ENCODE results near the gene OR13C3. TPM values are rescaled to one million over a fixed set of nuclear protein-coding genes. Genes with fewer than 3 reads are reported as not detected.

OR13C3 gene
- total RNA-seq, 2 donors from 2014 or later: not detected

DNA sequence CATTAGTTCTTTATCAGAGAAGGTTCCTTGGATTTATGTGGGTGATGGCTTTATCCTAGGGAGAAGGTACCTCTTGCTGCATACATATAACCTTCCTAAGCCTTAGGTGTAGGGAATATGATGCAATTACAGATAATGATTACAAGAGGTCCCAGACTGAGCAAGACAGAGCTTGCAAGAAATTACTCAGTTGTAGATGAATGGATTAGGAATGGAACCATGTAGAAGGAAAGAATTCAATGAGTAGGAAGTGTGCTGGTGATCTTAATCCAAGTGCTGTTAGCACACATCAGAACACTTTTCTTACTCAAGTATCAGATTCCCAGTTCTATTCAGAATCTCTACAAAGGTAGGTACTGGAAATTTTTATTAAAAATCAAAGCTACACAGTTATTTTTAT, 30.1 kb downstream of the OR13C3 start:
- Mint-ChIP-seq H3K4me3 (no peak overlapping the region), H3K27ac (no peak overlapping the region), H3K9me3 (peaks cover 12% of the 10 kb centered on the region), H3K4me1 (ENCODE audit: low read depth in 2 of 2) (no peaks in the 10 kb centered on the region), H3K36me3 (no peaks in the 10 kb centered on the region), H3K27me3 (no peaks in the 10 kb centered on the region)
- no peak for ATAC-seq
- no peak for DNase-seq (ENCODE audit: low spot score)

DNA sequence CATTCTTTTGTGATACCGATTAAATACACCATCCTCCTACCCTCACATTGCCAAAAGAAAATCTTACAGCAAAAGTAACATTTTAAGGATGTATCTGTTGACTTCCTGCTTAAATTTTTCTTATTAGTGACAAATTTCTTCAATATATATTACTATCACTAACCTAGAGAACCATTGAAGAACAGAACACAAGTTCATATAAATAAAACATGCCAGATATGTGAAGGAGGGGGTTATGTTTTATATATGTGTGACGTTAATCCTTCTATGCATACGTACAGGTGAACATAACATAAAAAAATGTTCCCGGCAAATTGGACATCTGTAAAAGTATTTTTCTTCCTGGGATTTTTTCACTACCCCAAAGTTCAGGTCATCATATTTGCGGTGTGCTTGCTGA, 32.7 kb downstream of the OR13C3 start, which contains the start of gene OR13F1:
Gene OR13F1 (plus strand): TSS at position 301 of the 400 bp plus-strand sequence. CDS start 0 bp downstream, at position 301.
- H3K27ac Mint-ChIP-seq: no peak within 1 kb of the TSS
- H3K36me3 Mint-ChIP-seq: no peaks in the 10 kb centered on the region
- H3K27me3 Mint-ChIP-seq: no peaks in the 10 kb centered on the region
- no peak for ATAC-seq
- peaks cover 12% of the 10 kb centered on the region for H3K9me3 Mint-ChIP-seq
- H3K4me3 Mint-ChIP-seq: no peak within 1 kb of the TSS
- H3K4me1 Mint-ChIP-seq (ENCODE audit: low read depth in 2 of 2): no peaks in the 10 kb centered on the region
- no peak for DNase-seq (ENCODE audit: low spot score)

DNA sequence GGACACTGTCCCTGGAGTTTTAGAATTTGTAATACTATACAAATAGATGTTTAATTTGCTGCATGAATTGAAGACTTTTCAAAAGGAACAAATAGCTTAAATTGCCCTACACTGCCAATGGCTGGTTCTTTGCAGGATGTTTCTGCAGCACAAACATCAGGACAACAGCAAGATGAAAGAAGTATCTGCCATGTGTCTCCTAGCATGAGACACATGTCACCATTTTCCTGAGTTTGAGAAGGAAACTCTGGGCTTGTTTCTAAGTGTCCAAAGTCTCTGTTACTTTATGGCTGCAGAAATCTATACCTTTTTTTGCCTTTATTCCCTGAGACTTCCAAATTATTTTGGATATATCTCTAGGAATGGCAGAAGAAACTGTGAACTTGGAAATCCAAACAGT, 33.2 kb downstream of the OR13C3 start:
- no peak overlapping the region for H3K27ac Mint-ChIP-seq
- ATAC-seq: no peak
- no peaks in the 10 kb centered on the region for H3K36me3 Mint-ChIP-seq
- no peak for DNase-seq (ENCODE audit: low spot score)
- peaks cover 10% of the 10 kb centered on the region for H3K9me3 Mint-ChIP-seq
- H3K4me1 Mint-ChIP-seq (ENCODE audit: low read depth in 2 of 2): no peaks in the 10 kb centered on the region
- H3K4me3 Mint-ChIP-seq: no peak overlapping the region
- H3K27me3 Mint-ChIP-seq: no peaks in the 10 kb centered on the region

DNA sequence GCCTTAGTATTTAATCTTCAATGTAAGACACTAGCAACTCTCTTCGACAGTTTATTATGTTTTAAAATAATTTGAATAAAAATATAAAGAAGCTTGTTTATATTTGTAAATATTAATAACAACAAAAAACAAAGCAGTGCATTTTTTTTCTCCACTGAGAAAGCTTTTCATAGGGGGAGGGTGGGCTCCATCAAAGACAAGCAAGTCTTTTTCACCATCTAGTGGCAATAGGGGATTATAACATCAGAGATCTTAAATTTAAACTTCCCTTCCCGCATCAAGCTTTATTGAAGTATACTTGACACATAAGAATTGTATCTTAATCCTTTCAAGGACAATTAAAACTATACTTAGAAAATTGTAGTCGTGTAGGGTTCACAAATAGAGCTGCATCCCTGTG, 41.8 kb downstream of the OR13C3 start:
- no peak for DNase-seq (ENCODE audit: low spot score)
- no peak overlapping the region for H3K27ac Mint-ChIP-seq
- no peak for ATAC-seq
- H3K27me3 Mint-ChIP-seq: no peaks in the 10 kb centered on the region
- H3K36me3 Mint-ChIP-seq: no peaks in the 10 kb centered on the region
- H3K4me3 Mint-ChIP-seq: no peak overlapping the region
- H3K4me1 Mint-ChIP-seq (ENCODE audit: low read depth in 2 of 2): no peaks in the 10 kb centered on the region
- H3K9me3 Mint-ChIP-seq: no peaks in the 10 kb centered on the region

Other genes starting within 250 kb of the OR13C3 start
- gene OR13F1, start 32.6 kb downstream of the OR13C3 start, total RNA-seq: not detected
- not detected for gene OR13C4, start 9.6 kb downstream of the OR13C3 start, total RNA-seq
- not detected for gene OR13C8, start 32.3 kb upstream of the OR13C3 start, total RNA-seq
- not detected for gene OR13C5, start 62.6 kb upstream of the OR13C3 start, total RNA-seq
- not detected for gene OR13C2, start 68.8 kb upstream of the OR13C3 start, total RNA-seq
- gene OR13C9, start 81.3 kb upstream of the OR13C3 start, total RNA-seq: not detected
- gene OR13D1, start 157.7 kb upstream of the OR13C3 start, total RNA-seq: not detected
- gene NIPSNAP3A, start 210.8 kb upstream of the OR13C3 start, total RNA-seq: 1 to 10 TPM; 5.6 to 7.7 TPM
- not detected for gene NIPSNAP3B, start 227.3 kb upstream of the OR13C3 start, total RNA-seq